HTR-8/SVneo (cell line): ENCODE data around the gene ZNF391.
A peak's percentile ranks its signal among the peaks of the same experiment; 100 is the strongest.
"Not testable (repeated sequence)": the region's sequence is repeated elsewhere in the genome, so short reads cannot be mapped to it uniquely, and the experiment has no call there.

Experiments used
- DNase-seq: peaks from one replicate; pipeline ENCODE4 v3.0.0; 2011; ENCODE audit warnings: low spot score, mixed read lengths; ENCODE audit not compliant: insufficient read length
- FAIRE-seq: peaks from 2 replicates; lab custom pipeline; 2011; peaks lifted over from hg19 to GRCh38; lab: Jason Lieb, UNC

Gene ZNF391

GRCh38 chr6:27388293-27389197, at the start of gene ZNF391:
Gene ZNF391, plus strand, starts transcription at chr6:27388759. Its CDS starts 11,612 bp downstream, at chr6:27400371.
- FAIRE-seq: peak; percentile 93
- DNase-seq: peak; percentile 86

- FAIRE-seq (no peak), DNase-seq (no peak)
These were observed 35.7 kb upstream of the ZNF391 start for GRCh38 chr6:27352850-27353249.

GRCh38 chr6:27358786-27359185, 29.8 kb upstream of the ZNF391 start:
- FAIRE-seq (no peak), DNase-seq (no peak)

- no peak for FAIRE-seq
- no peak for DNase-seq
These were observed 29.3 kb upstream of the ZNF391 start for GRCh38 chr6:27359231-27359630.

GRCh38 chr6:27368202-27368601, 20.4 kb upstream of the ZNF391 start:
- FAIRE-seq: no peak
- no peak for DNase-seq

GRCh38 chr6:27370391-27370790, 18.2 kb upstream of the ZNF391 start:
- FAIRE-seq: no peak
- DNase-seq: no peak

- DNase-seq (peak; percentile 66), FAIRE-seq (peak; percentile 62)
These were observed 13.5 kb upstream of the ZNF391 start for GRCh38 chr6:27374824-27375612.

GRCh38 chr6:27375613-27376079, 12.9 kb upstream of the ZNF391 start:
- DNase-seq: no peak
- FAIRE-seq: no peak

GRCh38 chr6:27378406-27378805, 10.2 kb upstream of the ZNF391 start:
- not testable (repeated sequence) for FAIRE-seq, DNase-seq

- FAIRE-seq, DNase-seq: not testable (repeated sequence)
These were observed 7.6 kb upstream of the ZNF391 start for GRCh38 chr6:27381001-27381400.

GRCh38 chr6:27383011-27383410, 5.5 kb upstream of the ZNF391 start:
- FAIRE-seq (no peak), DNase-seq (no peak)

GRCh38 chr6:27383481-27383880, 5.1 kb upstream of the ZNF391 start:
- no peak for FAIRE-seq
- no peak for DNase-seq

GRCh38 chr6:27392623-27393022, 4.1 kb downstream of the ZNF391 start:
- FAIRE-seq: no peak
- DNase-seq: no peak

GRCh38 chr6:27394073-27394472, 5.5 kb downstream of the ZNF391 start:
- FAIRE-seq (no peak), DNase-seq (no peak)

- DNase-seq (no peak), FAIRE-seq (no peak)
These were observed 12.5 kb downstream of the ZNF391 start for GRCh38 chr6:27400877-27401642.

- FAIRE-seq: no peak
- no peak for DNase-seq
These were observed 17.5 kb downstream of the ZNF391 start for GRCh38 chr6:27406085-27406484.

- DNase-seq: no peak
- FAIRE-seq: no peak
These were observed 18.7 kb downstream of the ZNF391 start for GRCh38 chr6:27407153-27407814.

GRCh38 chr6:27414300-27414699, 25.7 kb downstream of the ZNF391 start:
- DNase-seq: no peak
- FAIRE-seq: no peak

- FAIRE-seq: no peak
- DNase-seq: no peak
These were observed 26.4 kb downstream of the ZNF391 start for GRCh38 chr6:27414996-27415395.

- DNase-seq (no peak), FAIRE-seq (no peak)
These were observed 27.3 kb downstream of the ZNF391 start for GRCh38 chr6:27415898-27416297.
